ENCODE data around the gene SERPINB12.
A peak's percentile ranks its signal among the peaks of the same experiment; 100 is the strongest.

The SERPINB12 gene

GRCh38 chr18:63508596-63508995 is 33.6 kb upstream of the SERPINB12 start:
- TF ChIP-seq CTCF (IDR thresholded peaks at IDR 0.05; ENCODE audit: insufficient read depth, low read length, missing control alignments) = no peak
- H3K4me3 ChIP-seq (ENCODE audit: low read depth, low read length) = no peak overlapping the region
- no peak for DNase-seq (ENCODE audit: low read depth, low spot score)
- ChIA-PET CTCF (interaction anchor here (1.0 to 18.9 kb wide), 16 partner anchors 5 to 492 kb away, joined by 3 to 724 read pairs (median 8); partner anchors contain the start of gene SERPINB13), POLR2A (no interaction called here)

GRCh38 chr18:63511285-63511684 is 30.9 kb upstream of the SERPINB12 start:
- POLR2A ChIA-PET = no interaction called here
- peak; percentile 73 for TF ChIP-seq CTCF (IDR thresholded peaks at IDR 0.05; ENCODE audit: insufficient read depth, low read length, missing control alignments)
- CTCF ChIA-PET = interaction anchor here (0.6 to 18.9 kb wide), 52 partner anchors 3 to 498 kb away, joined by 3 to 724 read pairs (median 4); partner anchors contain the start of genes SERPINB12, SERPINB13 and SERPINB5
- H3K4me3 ChIP-seq (ENCODE audit: low read depth, low read length) = no peak overlapping the region
- no peak for DNase-seq (ENCODE audit: low read depth, low spot score)

- CTCF ChIA-PET = interaction anchor here (0.6 to 18.1 kb wide), 9 partner anchors 11 to 329 kb away, joined by 3 to 724 read pairs (median 62); partner anchors contain the start of gene SERPINB13
Observed at GRCh38 chr18:63514326-63514725, 27.8 kb upstream of the SERPINB12 start.

GRCh38 chr18:63514888-63515678 is 27.1 kb upstream of the SERPINB12 start:
- no peak for DNase-seq (ENCODE audit: low read depth, low spot score)
- no peak for TF ChIP-seq CTCF (IDR thresholded peaks at IDR 0.05; ENCODE audit: insufficient read depth, low read length, missing control alignments)
- ChIA-PET CTCF (interaction anchor here (0.6 to 18.1 kb wide), 9 partner anchors 12 to 421 kb away, joined by 3 to 724 read pairs (median 63); partner anchors contain the start of gene SERPINB13), POLR2A (no interaction called here)
- no peak overlapping the region for H3K4me3 ChIP-seq (ENCODE audit: low read depth, low read length)

More at GRCh38 chr18:63514326-63514725, 27.8 kb upstream of the SERPINB12 start:
- no peak for DNase-seq (ENCODE audit: low read depth, low spot score)
- H3K4me3 ChIP-seq (ENCODE audit: low read depth, low read length) = no peak overlapping the region
- TF ChIP-seq CTCF (IDR thresholded peaks at IDR 0.05; ENCODE audit: insufficient read depth, low read length, missing control alignments) = no peak
- POLR2A ChIA-PET = no interaction called here

- CTCF ChIA-PET = interaction anchor here (0.6 to 18.1 kb wide), 9 partner anchors 12 to 420 kb away, joined by 3 to 724 read pairs (median 63); partner anchors contain the start of gene SERPINB13
- H3K4me3 ChIP-seq (ENCODE audit: low read depth, low read length) = no peak overlapping the region
- TF ChIP-seq CTCF (IDR thresholded peaks at IDR 0.05; ENCODE audit: insufficient read depth, low read length, missing control alignments) = no peak
- DNase-seq (ENCODE audit: low read depth, low spot score) = no peak
- POLR2A ChIA-PET = no interaction called here
Observed at GRCh38 chr18:63515801-63516200, 26.4 kb upstream of the SERPINB12 start.
